Stimulated activated CD4-positive, alpha-beta T cell treated with anti-CD3 and anti-CD28 coated beads, Interleukin-4, amount 100 ng/mL, for 24 hours (primary cell): ENCODE measurements around the gene RAD51B.

ENCODE experiments used
- DNase-seq: peaks from one replicate; pipeline ENCODE4 v3.0.0-alpha.2; 2020

Gene RAD51B

DNA sequence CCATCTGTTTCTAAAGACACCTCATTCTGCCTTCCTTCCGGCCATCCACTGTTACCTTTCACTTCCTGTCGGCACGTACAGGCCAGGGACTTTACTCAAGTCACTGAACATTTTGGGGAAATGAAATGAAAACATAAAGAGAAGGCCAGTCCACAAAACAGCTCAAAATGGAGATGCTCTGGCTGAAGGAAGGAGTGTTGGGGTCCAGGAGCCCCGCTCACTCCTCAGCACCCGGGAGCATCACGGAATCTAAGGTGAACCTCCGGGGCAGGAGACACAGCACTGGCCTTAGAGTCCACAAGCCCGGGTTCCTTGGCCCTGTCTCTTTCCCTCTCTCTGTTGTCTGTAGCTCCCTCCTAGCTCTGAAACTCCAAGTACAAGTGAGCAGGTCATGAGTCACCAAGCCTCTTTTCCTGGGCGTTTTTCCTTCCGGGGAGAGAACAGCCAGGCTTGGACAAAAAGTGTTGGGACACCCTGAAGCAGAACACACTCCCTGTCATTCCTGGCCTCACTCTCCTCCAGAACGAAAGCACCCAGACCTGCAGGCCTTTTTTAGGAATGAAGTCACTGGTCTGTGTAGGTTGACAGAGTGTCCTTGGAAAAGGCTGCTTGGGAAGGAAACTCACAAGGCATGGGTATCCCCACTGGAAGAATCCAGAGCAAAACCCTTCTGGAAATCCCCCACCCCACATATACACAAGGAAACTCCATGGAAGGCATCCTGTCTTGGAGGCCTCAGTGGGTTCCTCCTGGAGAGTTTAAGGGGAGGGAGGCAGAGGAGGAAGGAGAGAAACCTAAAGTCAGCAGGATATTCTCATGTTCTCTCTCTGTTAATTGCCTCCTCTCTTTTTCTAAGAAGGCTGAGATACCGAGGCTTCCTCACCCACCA is 728.0 kb downstream of the RAD51B start:
- no peak for DNase-seq

DNA sequence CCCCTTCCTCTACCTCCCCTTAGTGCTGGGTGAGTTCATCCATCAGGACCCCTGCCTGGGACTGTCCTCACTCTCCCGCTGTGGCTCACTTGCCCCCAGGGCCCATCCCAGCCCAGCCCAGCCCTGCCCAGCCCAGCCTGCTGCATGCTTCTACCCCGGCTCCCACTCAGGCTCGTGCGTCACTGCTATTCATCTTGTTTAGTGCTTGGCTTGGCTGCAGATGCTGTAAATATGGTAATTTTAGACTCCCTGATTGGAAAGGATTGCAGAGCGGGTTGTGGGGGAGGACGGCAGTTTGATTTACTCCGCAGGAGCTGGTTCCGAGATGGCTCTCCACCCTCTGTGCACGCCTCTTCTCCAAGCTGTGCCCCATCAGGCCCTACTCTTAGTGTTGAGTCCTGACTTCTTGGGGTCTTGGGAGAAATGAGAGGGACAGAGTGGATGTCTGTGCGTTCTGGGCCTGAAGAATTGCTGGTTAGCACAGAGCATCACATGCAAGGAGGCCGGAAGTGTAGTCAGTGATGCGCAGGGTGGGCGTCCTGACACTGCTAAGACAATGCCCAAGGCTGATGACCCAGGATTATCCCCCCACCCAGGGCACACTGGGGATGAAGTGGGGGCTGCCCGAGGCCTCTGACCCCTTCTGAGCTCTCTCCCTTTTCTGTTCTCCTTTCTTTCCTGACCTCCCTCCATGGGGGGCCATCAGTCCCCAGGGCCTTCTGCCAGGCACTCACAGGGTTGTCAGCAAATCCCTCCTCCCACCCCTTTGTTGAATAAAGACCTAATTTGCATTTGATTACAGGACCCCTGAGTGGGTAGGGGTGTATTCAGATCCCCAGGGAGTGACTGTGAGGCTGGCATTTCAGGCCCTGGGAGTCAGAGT is 728.9 kb downstream of the RAD51B start:
- no peak for DNase-seq

DNA sequence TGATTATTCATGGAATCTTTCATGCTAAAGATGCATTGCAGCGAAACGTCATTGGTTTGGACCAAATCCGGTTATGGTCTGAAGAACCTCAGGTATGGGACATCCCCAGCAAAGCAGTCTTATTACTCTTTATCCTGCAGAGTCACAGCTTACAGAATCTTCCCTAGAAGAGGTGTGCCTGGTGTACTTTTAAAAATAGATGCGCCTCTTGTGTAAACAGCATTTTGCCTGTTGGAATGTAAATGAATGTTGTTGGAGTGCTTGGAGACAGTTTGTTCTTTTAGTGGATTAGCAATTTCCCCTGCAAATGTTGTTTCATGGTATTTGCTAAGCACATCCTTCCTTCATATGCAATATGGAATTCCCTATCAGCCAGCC is 730.7 kb downstream of the RAD51B start:
- DNase-seq = no peak

DNA sequence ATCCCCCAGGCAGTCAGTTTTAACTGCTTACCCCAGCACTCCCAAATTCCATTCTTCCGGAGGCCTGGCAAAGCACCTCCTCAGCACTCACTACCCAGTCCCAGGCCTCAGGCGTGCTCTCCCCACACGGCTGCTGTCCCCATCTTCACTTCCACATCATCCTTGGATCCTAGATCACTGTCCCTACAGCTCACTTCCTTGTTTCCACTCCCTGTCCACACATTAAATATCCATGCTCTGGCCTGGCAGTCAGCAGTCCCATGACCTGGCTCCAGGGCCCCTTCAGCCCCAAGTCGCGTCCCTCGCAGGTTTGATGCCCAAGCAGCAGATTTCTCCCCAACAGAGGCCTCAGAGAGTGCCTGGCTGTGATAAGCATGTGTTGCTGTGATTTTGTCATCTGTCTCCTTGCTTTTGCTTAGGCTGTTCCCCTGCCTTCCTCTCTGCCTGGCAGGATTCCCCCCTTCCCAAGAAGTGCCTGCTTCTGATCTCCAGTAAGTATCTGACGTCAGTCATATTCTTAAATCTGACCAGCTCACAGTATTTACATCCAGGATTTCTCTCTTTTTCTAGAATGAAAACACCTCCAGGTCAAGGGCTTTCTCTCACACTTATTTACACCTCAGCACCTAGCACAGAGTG is 731.6 kb downstream of the RAD51B start:
- no peak for DNase-seq

DNA sequence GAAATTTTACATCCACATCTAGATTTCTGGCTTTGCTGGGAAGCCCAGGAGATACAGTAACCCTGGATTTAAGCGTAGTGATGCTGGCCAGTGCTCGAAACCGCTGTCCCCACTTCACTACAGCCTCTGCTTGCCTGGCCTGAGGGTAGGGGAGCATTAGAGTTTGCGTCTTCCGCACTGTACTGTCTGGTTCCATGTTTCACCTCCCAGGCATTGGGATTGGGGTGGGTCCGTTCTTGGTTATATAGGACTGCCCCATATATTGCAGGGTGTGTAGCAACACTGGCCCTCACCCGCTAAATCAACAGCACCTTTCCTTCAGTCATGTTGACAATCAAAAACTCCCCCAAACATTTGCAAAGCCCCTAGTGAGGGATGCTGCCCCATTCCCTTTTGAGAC is 732.5 kb downstream of the RAD51B start:
- no peak for DNase-seq

DNA sequence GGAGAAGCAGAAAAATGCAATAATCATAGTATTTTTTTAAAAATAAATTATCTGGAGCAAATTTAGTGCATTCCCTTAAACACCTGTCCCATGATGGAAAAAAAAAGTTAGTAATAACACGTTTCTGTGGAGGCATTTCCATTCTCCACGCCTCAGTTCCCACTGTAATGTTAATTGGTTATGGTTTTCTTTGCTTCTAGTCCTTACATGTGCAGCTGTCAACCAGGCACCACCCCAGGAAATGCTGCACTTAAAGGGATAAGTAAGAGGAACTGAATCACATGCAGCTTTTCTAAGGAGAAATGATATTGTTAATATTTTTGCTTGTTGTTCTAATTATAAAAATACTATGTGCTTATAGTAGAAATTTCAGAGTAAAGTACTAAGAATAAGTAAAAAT is 733.0 kb downstream of the RAD51B start:
- DNase-seq = no peak

DNA sequence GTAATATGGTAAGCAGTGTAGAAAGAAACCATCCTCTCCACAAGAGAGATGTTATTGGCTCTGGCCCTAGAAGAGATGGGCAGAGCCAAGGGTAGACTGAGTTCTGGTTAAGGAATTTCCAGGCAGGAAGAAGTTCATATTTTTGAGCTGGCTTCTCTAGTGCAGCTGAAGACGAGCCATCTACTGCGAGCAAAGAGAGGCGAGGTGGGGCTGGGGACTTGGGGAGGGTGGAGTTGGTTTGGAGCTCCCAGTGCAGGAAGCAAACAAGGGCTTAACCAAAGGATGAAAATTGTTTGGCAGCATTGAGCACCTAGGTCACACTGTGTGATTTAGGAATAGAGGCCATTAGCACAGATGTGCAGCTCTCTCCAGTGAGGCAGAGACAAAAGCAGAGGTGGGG is 733.7 kb downstream of the RAD51B start:
- DNase-seq = no peak

DNA sequence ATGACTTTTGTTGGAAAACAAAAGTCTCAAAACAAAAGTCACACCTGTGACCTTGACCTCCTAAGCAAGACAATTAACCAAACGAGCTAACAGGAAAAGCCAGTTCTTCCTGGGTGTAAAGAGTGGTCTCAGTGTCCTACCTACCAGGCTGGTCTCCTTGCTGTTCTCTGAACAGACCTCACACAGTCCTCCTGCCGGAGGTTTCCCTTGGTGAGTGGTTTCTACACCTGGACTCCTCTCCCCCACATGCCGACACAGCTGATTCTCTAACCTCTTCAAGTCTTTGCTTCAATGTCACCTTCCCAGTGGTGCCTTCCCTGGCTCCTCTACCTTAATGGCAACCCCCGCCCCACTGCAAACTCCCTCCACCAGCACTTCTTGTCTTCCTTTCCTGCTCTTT is 734.7 kb downstream of the RAD51B start:
- DNase-seq = no peak

DNA sequence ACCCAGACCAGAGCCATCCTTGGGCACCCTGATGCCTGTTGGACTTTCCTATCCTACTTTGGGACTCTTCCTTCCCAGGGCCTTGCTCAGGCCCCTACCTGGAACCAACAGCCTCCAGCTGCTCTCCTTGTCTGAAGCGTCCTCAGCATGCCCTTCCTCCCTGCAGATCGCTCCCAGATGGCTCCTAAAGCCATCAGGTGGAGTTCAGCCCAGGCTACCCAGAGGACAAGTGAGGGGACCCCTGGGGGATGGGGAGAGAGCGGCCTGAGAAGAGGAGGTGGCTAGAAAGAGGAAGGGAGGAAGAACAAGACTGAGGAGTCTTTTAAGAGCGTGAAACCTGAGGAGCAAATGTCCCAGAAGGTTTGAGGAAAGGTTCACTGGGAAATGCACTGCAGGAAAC is 736.7 kb downstream of the RAD51B start:
- no peak for DNase-seq

DNA sequence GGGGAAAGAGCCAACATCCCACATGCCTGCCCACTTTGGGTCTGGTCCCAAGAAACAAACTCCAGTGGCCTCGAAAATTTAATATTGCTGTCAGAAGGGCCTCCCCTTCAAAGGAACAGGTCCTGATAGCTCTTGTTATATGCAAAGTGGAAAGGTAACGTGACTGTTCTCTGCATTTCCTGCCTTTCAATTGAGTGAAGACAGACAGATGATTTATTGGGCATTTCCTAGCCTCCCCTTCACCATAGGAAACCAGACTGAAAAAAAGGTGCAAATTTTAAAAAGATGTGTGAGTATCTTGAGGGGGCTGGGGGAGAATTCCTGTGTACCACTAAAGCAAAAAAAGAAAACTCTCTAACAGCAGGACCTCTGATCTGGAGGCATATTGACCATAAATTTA is 738.1 kb downstream of the RAD51B start:
- no peak for DNase-seq

DNA sequence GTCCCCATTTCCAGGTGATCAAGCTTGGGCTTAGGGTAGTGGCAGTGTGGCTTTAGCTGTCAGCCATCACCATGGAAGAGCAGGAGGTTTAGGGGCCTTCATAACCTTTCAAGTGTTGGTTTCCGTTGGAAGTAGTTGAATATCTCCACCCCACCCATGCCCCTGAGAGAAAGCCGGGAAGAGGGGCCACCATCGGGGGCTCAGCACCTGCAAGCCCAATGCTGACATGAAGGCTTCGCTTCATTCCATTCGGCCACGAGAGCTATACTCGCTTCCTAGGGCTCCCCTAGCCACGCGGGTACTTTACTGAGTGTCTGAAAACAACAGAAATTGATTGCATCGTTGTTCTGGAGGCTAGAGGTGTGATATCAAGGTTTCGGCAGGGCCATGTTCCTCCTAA is 738.5 kb downstream of the RAD51B start:
- no peak for DNase-seq

DNA sequence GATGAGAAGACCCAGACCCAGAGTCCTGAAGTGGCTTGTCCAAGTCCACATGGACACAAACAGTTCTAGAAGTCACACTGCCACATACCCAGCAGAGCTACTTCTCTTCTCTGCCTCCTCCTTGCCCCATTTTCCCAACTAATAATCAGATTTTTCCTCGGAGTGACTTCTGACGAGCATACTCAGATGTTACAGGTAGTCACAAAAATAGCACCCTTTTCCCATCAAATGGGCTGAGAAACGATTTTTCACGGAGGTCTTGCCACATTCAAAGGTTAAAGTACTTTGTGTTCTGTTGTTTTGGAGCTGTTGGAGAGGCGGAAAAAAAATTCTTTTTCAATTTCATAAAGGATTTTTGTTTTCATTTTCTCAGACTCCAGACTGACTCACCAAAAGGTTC is 740.4 kb downstream of the RAD51B start:
- no peak for DNase-seq

DNA sequence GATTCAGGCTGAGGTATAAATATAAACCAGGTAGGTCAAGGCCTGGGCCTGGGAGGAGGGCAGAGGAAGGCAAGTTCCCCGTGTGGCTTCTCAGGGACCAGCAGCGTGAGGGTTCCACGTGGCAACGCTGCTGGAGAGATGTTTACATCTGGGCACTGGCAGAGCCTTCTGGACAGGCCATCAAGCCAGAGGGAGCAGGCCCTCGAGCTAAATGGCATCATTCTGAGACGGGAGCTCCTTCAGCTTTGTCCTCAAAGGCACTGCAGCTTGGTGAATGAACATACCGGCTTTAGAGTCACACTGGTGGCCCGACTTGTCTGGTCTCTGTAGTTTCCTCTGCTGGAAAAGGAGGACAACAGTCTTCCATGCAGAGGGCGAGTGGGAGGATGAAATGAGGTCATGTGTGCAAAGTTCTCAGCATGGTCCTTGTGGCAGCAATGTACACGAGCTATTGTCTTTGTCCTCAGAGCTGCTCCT is 742.0 kb downstream of the RAD51B start:
- no peak for DNase-seq

DNA sequence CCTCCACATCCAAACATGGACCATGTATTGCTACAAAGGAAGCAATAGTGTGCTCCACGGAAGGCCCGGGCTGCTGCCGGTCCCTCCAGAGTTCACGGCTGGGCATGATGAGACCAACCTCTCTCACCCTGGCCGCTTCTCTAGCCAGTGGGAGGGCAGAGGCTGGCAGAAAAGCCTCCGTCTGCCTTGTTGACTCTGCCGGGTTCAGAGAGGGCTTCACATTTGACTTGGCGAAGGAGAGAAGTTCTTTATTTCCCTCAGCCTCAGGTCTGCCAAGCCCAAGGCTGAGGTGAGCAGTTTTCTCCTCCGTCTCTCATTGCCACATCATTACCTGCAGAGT is 743.3 kb downstream of the RAD51B start:
- DNase-seq = no peak

DNA sequence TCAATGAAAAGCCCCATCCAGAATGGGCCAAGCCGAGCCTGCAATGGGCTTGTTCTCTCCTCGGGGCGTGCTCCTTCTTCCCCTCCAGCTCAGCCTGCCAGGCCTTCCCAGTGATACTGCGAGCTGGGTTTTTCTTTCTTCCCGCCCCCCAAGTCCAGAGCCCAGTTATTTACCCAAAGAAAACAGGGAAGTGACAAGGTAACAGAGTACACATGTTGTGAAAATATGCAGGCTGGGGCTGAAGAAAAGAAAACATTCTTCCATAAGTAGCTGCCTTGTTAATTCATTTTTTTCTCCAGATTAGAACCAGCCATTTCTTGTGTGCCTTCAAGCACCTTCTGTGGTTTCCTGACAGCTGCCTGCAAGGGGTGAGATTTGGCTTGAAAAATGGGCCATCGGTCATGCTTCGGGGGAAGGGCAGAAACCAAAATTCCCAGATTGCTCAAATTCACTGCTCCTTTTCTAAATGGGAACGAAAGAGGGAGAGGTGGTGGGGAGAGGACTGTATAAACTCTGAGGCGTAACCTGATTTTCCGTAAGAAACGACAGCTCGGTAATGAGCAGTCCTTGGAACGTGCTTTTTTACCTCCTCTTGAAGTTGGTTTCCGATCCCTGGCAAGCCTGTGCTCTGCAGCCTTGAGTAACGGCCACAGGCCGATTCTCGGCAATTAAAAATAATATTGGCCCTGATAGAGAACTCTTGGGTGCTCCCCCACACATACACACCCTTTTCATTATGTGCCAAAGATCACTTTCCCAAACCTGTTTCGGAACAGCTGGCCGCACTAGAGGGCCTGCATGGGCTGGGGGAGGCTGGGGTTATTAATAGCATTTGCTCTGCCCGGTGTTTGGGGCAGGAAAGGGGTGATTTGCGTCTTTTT is 743.9 kb downstream of the RAD51B start:
- no peak for DNase-seq

DNA sequence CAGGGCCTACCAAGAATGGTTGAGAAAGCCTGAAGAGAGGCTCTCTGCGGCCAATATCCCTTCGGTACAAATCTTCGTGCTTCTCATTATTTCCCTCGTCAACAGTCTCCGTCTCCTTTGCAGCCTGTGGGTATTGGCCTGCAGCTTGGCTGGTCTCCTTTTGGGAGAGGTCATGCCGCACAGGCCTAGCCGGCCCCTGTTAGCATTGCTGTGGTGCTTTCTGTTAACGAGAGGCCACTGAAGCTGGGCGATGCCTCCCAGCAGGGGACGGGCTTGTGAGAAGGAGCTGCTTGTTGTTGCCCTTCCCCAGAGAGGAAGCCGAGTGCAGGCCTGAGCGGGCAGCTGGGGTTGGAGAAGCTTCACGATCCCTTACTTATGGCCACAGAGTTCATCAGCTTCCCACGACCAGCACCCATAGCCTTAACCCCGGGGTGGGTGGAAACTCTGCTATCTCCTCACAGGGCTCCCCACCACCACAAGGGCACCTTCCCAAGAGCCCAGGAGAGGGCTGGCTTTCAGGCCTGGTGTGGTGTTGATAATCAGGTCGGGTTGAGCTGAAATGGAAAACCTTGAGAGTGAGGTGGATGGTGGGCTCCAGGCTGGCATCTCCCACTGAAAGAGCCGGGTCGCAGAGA is 744.7 kb downstream of the RAD51B start:
- DNase-seq = no peak

DNA sequence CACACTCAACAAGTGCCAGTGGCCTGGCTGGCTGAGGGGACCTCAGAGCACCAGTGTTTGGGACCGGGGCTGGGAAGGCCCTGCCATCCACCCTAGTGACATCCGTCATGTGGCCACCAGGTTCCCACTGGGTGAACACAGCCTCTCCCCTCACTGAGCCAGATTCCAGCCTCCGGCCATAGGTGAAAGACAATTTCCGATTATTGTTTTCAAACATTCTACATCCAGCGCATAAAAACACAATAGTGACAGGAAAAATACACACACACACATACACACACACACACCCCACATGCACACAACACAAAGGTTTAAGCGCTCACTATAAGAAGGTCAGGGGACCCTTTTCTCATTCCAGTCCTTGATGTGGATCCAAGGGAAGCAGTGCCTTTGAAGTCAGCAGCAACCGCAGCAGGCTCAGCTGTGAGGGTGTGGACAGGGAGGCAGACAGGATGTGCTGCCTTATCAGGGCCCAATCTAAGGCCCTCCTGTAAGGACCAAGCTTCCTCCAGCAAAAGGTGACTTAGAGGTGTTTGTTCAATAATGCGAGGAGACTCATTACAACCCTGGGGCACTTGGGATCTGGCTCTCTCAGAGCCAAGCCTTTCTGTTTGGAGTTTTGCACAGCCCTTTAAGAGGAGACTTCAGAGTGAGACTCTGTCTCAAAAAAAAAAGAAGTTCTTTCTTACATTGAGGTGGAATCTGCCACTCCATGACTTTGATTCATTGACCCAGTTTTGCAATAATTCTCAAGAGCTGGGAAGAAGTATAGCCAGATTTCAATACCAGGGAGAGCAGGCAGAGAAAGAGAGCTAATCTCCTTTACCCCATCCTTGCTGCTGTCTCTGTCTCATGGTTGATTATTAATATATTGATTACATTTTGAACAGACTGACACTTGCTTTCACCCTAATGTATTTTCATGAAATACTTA is 745.5 kb downstream of the RAD51B start:
- DNase-seq = no peak

DNA sequence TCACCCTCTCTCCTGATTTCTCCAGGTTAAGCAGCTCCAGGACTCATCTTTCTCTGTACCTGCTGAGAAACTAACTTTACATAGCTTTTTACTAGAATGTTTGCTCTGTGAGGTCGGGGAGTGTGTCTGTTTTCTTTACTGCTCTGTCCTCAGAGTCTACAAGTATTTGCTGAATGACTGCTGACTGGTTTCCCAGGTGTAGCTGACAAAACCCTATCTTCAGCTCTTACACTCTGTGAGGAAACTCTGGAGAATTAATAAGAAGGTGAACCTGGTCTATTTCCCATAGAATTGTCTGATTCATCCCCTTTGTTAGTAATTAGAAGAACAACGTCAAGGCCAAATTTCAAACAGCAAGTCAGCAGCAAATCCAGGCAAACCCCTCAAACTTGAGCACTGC is 746.5 kb downstream of the RAD51B start:
- DNase-seq = no peak

DNA sequence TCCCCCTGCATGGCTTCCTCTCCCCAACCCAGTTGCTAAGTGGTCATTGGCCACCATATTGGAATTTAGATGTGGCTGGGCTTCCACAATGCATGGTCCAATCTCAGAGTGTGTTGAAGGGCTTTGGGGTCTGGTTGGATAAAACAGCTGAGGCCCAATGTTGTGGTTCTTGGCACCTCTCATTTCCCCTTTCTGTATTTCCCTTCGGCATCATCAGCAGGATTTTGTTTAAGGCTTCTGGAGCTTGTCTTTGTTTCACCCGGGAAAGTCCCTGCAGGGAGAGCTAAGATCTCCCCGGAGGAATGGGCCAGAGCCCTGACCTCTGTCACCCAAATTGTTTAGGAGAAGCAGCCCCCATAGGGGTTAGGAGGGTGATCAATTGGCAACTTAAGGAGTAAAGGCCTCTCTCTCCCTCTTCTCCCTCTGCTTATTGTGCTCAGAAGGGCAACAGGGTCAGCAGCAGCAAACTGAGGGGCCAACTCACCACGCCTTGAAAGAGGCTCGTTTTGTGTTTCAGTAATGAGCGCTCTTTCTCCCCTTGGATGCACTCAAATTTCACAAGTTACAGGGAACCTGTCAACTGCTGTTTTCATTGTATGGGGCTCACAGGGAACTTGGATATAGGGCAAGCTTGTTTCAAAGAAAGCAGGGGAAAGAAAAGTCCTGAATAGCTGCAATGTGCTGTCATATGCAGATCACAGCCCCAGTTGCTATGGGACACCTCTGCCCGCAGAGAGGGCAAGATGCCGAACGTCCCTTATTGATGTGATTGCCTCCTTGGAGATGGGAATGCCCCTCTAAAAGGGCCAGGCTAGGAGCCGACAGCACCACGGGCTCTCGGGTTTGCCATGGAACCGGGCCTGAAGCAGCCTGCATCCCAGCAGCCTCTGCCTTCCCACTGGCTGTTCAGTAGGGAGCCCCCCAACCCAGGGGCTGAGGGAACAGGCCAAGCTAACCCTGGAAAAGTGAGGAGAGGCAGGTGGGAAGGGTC is 749.6 kb downstream of the RAD51B start:
- no peak for DNase-seq

DNA sequence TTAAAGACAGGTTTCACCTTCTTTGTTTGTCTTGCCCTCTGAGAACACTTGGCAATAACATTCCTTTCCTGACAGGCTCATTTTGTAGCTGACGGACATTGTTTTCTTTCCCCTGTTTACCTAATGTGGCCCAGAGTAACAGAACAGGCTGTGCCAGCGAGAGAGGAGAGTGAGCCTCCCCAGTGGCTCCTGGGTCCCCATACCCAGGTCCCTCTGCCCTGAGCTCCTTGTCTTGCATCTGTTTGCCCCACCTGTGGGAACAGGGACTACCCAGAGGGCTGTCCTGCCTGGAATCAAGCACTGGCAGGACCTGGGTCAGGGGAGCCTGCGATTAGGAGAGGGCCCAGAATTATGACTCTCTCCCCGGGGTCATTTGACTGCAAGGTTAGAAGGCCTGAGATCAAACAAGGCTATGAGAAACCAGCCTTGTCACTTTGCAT is 750.4 kb downstream of the RAD51B start:
- DNase-seq = no peak
